GM12878 (cell line): ENCODE measurements around the gene CDC6. TPM values are rescaled to one million over a fixed set of nuclear protein-coding genes. Genes with fewer than 3 reads are reported as not detected.

ENCODE experiments used
- ATAC-seq: fragments of 200-7000 bp; cut with Tn5 transposase; 3 replicates; pipeline ENCODE4 v1.9.1; 2020; ENCODE audit warnings: mild to moderate bottlenecking, moderate library complexity
- BruUV-seq: library from RNA; stranded (reverse); fragments of 400-500 nt; replicated peaks from 2 replicates; lab custom pipeline; 2021; lab: Mats Ljungman, UMichigan
- CTCF ChIA-PET: fragments of 300-600 bp; sonication (Branson Sonifier 250); formaldehyde crosslinking; extraction: SDS; loops from one replicate; lab custom pipeline; 2021; ENCODE audit warnings: inconsistent platforms; lab: Yijun Ruan, JAX
- POLR2A ChIA-PET: fragments of 350-600 bp; formaldehyde crosslinking; extraction: SDS; loops from one replicate; lab custom pipeline; 2021; ENCODE audit warnings: inconsistent platforms; lab: Charles Lee
- RAD21 ChIA-PET: fragments of 300-600 bp; sonication (Branson Sonifier 250); formaldehyde crosslinking; loops from one replicate; lab custom pipeline; 2023; ENCODE audit warnings: antibody characterized with exemption; ENCODE audit not compliant: unreplicated experiment; lab: Charles Lee
- SMC1A ChIA-PET: fragments of 300-600 bp; sonication (Branson Sonifier 250); formaldehyde crosslinking; loops from one replicate; lab custom pipeline; 2023; ENCODE audit not compliant: unreplicated experiment, uncharacterized antibody; lab: Charles Lee
- DNase-seq: peaks from one replicate; pipeline ENCODE4 v3.0.0-alpha.2; 2011; ENCODE audit warnings: low read depth, low spot score
- FAIRE-seq: peaks from 3 replicates; lab custom pipeline; 2011; peaks lifted over from hg19 to GRCh38; lab: Jason Lieb, UNC
- H2AFZ ChIP-seq: 2 replicates; pipeline ENCODE4 v1.6.0; 2011; ENCODE audit warnings: low read depth, low read length, control low read depth; ENCODE audit not compliant: control insufficient read depth
- H3K27ac ChIP-seq: 2 replicates; pipeline ENCODE4 v1.5.1; 2011; ENCODE audit warnings: control low read depth; ENCODE audit not compliant: control insufficient read depth, insufficient read depth
- H3K27me3 ChIP-seq, 2 experiments: replicated peaks in 1 of 2; 2 replicates each; pipeline versions ENCODE4 v1.6.0 to v1.6.1; 2011; ENCODE audit warnings: low read length in 1 of 2; ENCODE audit not compliant: control insufficient read depth in 2 of 2, insufficient read depth in 2 of 2
- H3K36me3 ChIP-seq, 2 experiments: 2 replicates each; pipeline ENCODE4 v1.5.1; 2011; ENCODE audit warnings: low read length in 1 of 2; ENCODE audit not compliant: control insufficient read depth in 2 of 2, insufficient read depth in 2 of 2
- H3K4me1 ChIP-seq: 2 replicates; pipeline ENCODE4 v1.6.1; 2011; ENCODE audit warnings: mild to moderate bottlenecking, low read length, moderate library complexity, mixed read lengths; ENCODE audit not compliant: control insufficient read depth, insufficient read depth
- H3K4me2 ChIP-seq: 2 replicates; pipeline ENCODE4 v1.6.0; 2011; ENCODE audit warnings: control low read depth; ENCODE audit not compliant: control insufficient read depth, insufficient read depth
- H3K4me3 ChIP-seq: fragments of 200-600 bp; sonication (generic); 2 replicates; pipeline ENCODE4 v1.5.1; 2016
- H3K79me2 ChIP-seq: 2 replicates; pipeline ENCODE4 v1.6.0; 2011; ENCODE audit warnings: low read length; ENCODE audit not compliant: control insufficient read depth, insufficient read depth
- H3K9ac ChIP-seq: 2 replicates; pipeline ENCODE4 v1.8.0; 2011; ENCODE audit warnings: low read length, control low read depth, mixed read lengths; ENCODE audit not compliant: control insufficient read depth, insufficient read depth
- H3K9me3 ChIP-seq: replicated peaks from 3 replicates; pipeline ENCODE4 v1.5.1; 2011; ENCODE audit warnings: mild to moderate bottlenecking, low read length; ENCODE audit not compliant: control insufficient read depth, insufficient read depth
- H4K20me1 ChIP-seq: 2 replicates; pipeline ENCODE4 v1.6.0; 2011; ENCODE audit not compliant: control insufficient read depth, insufficient read depth
- CEBPB ChIP-seq, 2 experiments: fragments of 150-350 bp in 1 of 2; IDR thresholded peaks; 2 replicates each; pipeline ENCODE4 v1.6.1; 2012 to 2014; ENCODE audit warnings: low read depth in 2 of 2, low read length in 2 of 2, borderline replicate concordance in 1 of 2, inconsistent platforms in 1 of 2
- GABPA ChIP-seq: IDR thresholded peaks from 2 replicates; pipeline ENCODE4 v1.6.1; 2014; ENCODE audit warnings: antibody characterized with exemption, low read depth, mild to moderate bottlenecking, inconsistent platforms
- JUND ChIP-seq: IDR thresholded peaks from 2 replicates; pipeline ENCODE4 v1.6.1; 2012; ENCODE audit warnings: low read depth, mild to moderate bottlenecking, low read length, improper control_type of control experiment, moderate library complexity
- NFYA ChIP-seq: IDR thresholded peaks from 2 replicates; pipeline ENCODE4 v1.6.1; 2011; ENCODE audit warnings: low read depth, mild to moderate bottlenecking, low read length, improper control_type of control experiment, borderline replicate concordance
- SMAD1 ChIP-seq: fragments of 450-650 bp; IDR thresholded peaks from 2 replicates; pipeline ENCODE4 v1.6.1; 2018; ENCODE audit warnings: mild to moderate bottlenecking, low read depth; ENCODE audit not compliant: partially characterized antibody
- STAT3 ChIP-seq: IDR thresholded peaks from 2 replicates; pipeline ENCODE4 v1.6.1; 2011; ENCODE audit warnings: low read depth, low read length, improper control_type of control experiment
- ZNF24 ChIP-seq: fragments of 450-650 bp; IDR thresholded peaks from 2 replicates; pipeline ENCODE4 v1.6.1; 2017; ENCODE audit warnings: antibody characterized with exemption, mild to moderate bottlenecking
- WGBS: methylation state at CpG from one replicate; pipeline ENCODE4 v1.1.6; 2016; ENCODE audit warnings: low lambda C conversion rate; ENCODE audit not compliant: insufficient replicate concordance, insufficient coverage; ENCODE audit errors: missing lambda C conversion rate; 5-methylcytosine and 5-hydroxymethylcytosine counted together
- in situ Hi-C: fragments of 300-500 bp; cut with MboI; formaldehyde crosslinking; loops from 9 replicates; pipeline ENCODE4 v1.14.3; 2018; ENCODE audit warnings: mixed read lengths
- intact Hi-C: fragments of 100-400 bp; cut with micrococcal nuclease; formaldehyde crosslinking; loops from one replicate; pipeline ENCODE4 v1.14.2; 2022; ENCODE audit not compliant: unreplicated experiment
- polyA plus RNA-seq, 11 experiments: library from polyadenylated mRNA; depleted of rRNA in 4 of 11; unstranded in 6 of 11; stranded (reverse) in 5 of 11; fragments of >200 nt; fragmentation: Nextera tagmentation in 4 of 11; fragmentation: Illumina TruSeq in 1 of 11; extraction: Ambion mirVana in 4 of 11; extraction: Trizol in 1 of 11; gene quantifications; 1 replicate in 1 of 11; 2 replicates in 10 of 11; pipeline versions ENCODE4 v1.2.1 to v1.2.3, GENCODE V29; 2011 to 2016; ENCODE audit warnings: inconsistent platforms in 2 of 11, missing spikeins in 2 of 11, low read depth in 1 of 11
- total RNA-seq, 4 experiments: library from RNA; depleted of rRNA in 3 of 4; stranded (reverse); fragments of >200 nt in 3 of 4; fragmentation: Illumina TruSeq in 1 of 4; extraction: Trizol in 1 of 4; gene quantifications; 2 replicates each; pipeline versions ENCODE4 v1.2.1 to v1.2.3, GENCODE V29; 2013 to 2021
- TF ChIP-seq, protein P1 (sequence below): fragments of 450-650 bp; IDR thresholded peaks from 2 replicates; pipeline ENCODE4 v1.6.1; 2016; ENCODE audit warnings: mild to moderate bottlenecking

CDC6 gene
- total and polyA plus RNA-seq, 10 of the 15 experiments (the other 5 are each of a cell fraction or from before 2014, with no cell fraction given), result 13.3 to 60.9 (median 47.6) TPM

DNA sequence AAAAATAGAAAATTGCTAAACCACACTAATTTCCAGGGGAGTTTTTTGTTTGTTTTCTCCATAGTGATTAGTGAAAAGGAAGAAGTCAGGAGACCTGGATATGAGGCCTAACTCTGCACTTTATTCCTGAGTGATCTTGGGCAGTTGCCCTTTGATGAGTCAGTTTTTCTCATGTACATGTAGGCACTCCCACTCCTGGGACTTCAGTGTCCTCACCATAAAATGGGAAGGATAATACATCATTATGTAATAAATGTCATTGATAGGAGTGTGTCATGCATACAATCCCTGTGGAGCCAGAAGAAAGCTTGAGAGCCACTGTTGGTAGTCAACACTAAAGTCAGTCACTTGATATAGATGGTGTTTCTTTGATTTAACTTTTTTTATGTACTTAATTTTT is 36.1 kb upstream of the CDC6 start (continued):
- TF ChIP-seq NFYA, result no peak

DNA sequence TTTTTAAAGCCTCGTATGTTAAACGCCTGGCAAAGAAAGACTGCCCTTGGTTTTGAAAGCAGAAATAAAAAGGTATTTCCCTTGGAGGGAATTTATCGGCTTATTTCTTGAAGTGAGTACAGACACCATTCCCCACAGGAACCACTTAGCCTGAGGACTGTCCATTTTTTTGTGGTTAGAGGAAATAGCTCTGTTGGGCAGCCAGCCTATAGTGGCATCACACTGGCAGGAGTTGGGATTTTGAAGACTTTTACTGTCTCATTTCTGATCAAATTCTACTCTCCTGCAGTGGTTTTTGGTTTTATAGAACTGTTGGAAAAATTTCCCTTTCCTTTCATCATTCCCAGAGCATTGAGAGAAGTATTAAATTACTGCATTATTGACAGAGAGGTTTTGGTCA is 34.1 kb upstream of the CDC6 start:
- DNase-seq, result no peak
- ATAC-seq, result no peak
- H3K4me2 ChIP-seq, result no peak overlapping the region
- no peaks in the 10 kb centered on the region for H4K20me1 ChIP-seq
- no peaks in the 10 kb centered on the region for H3K4me1 ChIP-seq
- in situ Hi-C loops, result no loop called here
- no peak overlapping the region for H2AFZ ChIP-seq
- no TSS peak for BruUV-seq
- no peak for FAIRE-seq
- no peaks in the 10 kb centered on the region for H3K27me3 ChIP-seq
- WGBS, result 95% methylated on average over 3 of the region's 3 CpGs
- intact Hi-C loops, result no loop called here
- SMC1A ChIA-PET, result interaction anchor here (1.3 kb wide), 1 partner anchor 9 kb away, joined by 3 read pairs; no protein-coding TSS in a partner anchor
- no peaks in the 10 kb centered on the region for H3K9me3 ChIP-seq
- RAD21 ChIA-PET, result no interaction called here
- H3K4me3 ChIP-seq, result no peak overlapping the region
- POLR2A ChIA-PET, result no interaction called here
- no peak overlapping the region for H3K9ac ChIP-seq
- no peak overlapping the region for H3K27ac ChIP-seq
- CTCF ChIA-PET, result interaction anchor here (1.3 kb wide), 1 partner anchor 85 kb away, joined by 3 read pairs; no protein-coding TSS in a partner anchor
- H3K36me3 ChIP-seq, result no peaks in the 10 kb centered on the region; a peak in 3 of 4 replicates
- peaks cover 2% of the 10 kb centered on the region for H3K79me2 ChIP-seq
- TF ChIP-seq ZNF24 (no peak), CEBPB (IDR thresholded peaks at IDR 0.05; ENCODE audit: borderline replicate concordance in 1 of 2, low read depth in 2 of 2, low read length in 2 of 2) (no peak), SMAD1 (no peak)

DNA sequence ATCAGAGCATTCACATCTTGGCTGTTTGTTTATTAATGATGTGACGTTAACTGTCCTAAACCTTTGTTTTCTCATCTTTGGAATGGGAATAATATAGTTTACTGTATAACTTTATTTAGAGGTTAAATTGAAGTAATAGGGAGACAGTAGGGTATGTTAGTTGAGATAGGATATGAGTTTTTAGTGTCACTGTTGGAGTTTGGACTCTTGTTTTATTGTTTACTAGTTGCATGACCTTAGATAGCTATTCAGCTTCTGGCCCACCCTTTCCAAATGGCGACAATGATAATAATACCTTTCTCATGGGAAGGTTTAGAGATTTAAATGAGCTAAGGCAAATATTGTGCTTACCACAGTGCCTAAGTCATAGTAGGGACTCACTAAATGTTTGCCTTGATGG is 28.2 kb upstream of the CDC6 start:
- BruUV-seq, result no TSS peak
- Histone ChIP-seq H3K4me2 (no peak overlapping the region), H4K20me1 (no peaks in the 10 kb centered on the region), H3K36me3 (peaks cover 7 to 10% of the 10 kb centered on the region in 2 experiments), H3K4me3 (no peak overlapping the region), H3K9ac (no peak overlapping the region), H3K27ac (no peak overlapping the region), H3K9me3 (no peaks in the 10 kb centered on the region)
- FAIRE-seq (no peak), DNase-seq (no peak)
- ChIA-PET RAD21 (no interaction called here), SMC1A (interaction anchor here (1.3 kb wide), 1 partner anchor 8 kb away, joined by 3 read pairs; no protein-coding TSS in a partner anchor), CTCF (interaction anchor here (1.0 to 1.8 kb wide), 2 partner anchors 14 to 58 kb away, joined by 3 to 11 read pairs; no protein-coding TSS in a partner anchor)
- WGBS, result 93% methylated on average over 2 of the region's 2 CpGs
- no peak for TF ChIP-seq STAT3
- no peak for TF ChIP-seq JUND
- TF ChIP-seq, protein P1, sequence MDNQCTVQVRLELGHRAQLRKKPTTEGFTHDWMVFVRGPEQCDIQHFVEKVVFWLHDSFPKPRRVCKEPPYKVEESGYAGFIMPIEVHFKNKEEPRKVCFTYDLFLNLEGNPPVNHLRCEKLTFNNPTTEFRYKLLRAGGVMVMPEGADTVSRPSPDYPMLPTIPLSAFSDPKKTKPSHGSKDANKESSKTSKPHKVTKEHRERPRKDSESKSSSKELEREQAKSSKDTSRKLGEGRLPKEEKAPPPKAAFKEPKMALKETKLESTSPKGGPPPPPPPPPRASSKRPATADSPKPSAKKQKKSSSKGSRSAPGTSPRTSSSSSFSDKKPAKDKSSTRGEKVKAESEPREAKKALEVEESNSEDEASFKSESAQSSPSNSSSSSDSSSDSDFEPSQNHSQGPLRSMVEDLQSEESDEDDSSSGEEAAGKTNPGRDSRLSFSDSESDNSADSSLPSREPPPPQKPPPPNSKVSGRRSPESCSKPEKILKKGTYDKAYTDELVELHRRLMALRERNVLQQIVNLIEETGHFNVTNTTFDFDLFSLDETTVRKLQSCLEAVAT, result no peak
- no peak for TF ChIP-seq GABPA
- TF ChIP-seq, all 136 proteins: peak for 0
- H3K27me3 ChIP-seq, result no peaks in the 10 kb centered on the region
- intact Hi-C loops (no loop called here), in situ Hi-C loops (no loop called here)
- no peak for ATAC-seq
- H2AFZ ChIP-seq, result no peak overlapping the region
- POLR2A ChIA-PET, result interaction anchor here (0.6 to 0.8 kb wide), 4 partner anchors 12 to 149 kb away, joined by 4 to 5 read pairs (median 5); no protein-coding TSS in a partner anchor
- H3K79me2 ChIP-seq, result no peaks in the 10 kb centered on the region
- no peaks in the 10 kb centered on the region for H3K4me1 ChIP-seq
